ENCODE data around the gene SLC31A1. TPM values are rescaled to one million over a fixed set of nuclear protein-coding genes. Genes with fewer than 3 reads are reported as not detected.
"Not testable (repeated sequence)": the region's sequence is repeated elsewhere in the genome, so short reads cannot be mapped to it uniquely, and the experiment has no call there.

The SLC31A1 gene
- total RNA-seq, 4 donors from 2014 or later, result 17.1 to 46.3 (median 27.2) TPM

DNA sequence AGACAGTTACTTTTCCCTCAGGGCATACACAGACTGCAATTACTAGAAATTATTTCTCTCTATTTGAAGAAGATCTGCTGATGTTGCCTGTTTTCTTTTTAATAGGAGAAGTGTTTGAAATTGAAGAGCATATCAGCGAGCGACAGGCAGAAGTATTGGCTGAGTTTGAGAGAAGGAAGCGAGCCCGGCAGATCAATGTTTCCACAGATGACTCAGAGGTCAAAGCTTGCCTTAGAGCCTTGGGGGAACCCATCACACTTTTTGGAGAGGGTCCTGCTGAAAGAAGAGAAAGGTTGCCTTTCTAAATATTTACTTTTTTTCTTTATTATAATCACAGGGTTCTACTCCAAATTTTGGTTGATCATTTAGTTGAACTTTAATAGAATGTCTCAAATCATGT lies 57.5 kb downstream of the SLC31A1 start:
- 80% methylated on average over 4 of the region's 4 CpGs for WGBS
- Histone ChIP-seq H3K27ac (no peak overlapping the region), H3K36me3 (peaks cover 63% of the 10 kb centered on the region), H3K9me3 (no peaks in the 10 kb centered on the region), H3K4me3 (no peak overlapping the region), H3K27me3 (no peaks in the 10 kb centered on the region), H3K4me1 (peaks cover 24% of the 10 kb centered on the region)
- TF ChIP-seq POLR2AphosphoS5 (IDR thresholded peaks at IDR 0.05) (no peak), POLR2A (IDR thresholded peaks at IDR 0.05) (no peak)
- DNase-seq (ENCODE audit: low spot score in 2 of 2), result no peak

DNA sequence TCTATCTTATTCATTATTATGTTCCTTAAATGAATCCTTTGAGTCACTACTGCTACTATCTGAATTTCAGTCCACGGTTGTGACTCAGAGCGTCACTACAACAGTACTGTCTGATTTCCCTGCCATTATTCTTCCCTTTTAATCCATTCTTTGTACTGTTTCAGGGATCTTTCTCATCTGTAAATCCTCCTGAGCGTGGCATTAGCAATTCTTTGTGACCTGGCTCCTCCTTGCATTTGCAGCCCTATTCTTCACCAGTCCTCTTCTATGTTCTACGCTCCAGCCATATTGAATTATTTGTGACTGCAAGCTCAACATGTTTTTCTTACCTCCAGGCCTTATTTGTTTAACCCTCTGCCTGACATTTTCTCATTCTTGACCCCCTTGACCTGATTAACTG lies 60.0 kb downstream of the SLC31A1 start:
- WGBS, result 97% methylated on average over 4 of the region's 4 CpGs
- H3K36me3 ChIP-seq, result peaks cover 88% of the 10 kb centered on the region
- TF ChIP-seq POLR2AphosphoS5 (IDR thresholded peaks at IDR 0.05) (no peak), POLR2A (IDR thresholded peaks at IDR 0.05) (no peak), EP300 (IDR thresholded peaks at IDR 0.05) (no peak)
- TF ChIP-seq, protein P1, sequence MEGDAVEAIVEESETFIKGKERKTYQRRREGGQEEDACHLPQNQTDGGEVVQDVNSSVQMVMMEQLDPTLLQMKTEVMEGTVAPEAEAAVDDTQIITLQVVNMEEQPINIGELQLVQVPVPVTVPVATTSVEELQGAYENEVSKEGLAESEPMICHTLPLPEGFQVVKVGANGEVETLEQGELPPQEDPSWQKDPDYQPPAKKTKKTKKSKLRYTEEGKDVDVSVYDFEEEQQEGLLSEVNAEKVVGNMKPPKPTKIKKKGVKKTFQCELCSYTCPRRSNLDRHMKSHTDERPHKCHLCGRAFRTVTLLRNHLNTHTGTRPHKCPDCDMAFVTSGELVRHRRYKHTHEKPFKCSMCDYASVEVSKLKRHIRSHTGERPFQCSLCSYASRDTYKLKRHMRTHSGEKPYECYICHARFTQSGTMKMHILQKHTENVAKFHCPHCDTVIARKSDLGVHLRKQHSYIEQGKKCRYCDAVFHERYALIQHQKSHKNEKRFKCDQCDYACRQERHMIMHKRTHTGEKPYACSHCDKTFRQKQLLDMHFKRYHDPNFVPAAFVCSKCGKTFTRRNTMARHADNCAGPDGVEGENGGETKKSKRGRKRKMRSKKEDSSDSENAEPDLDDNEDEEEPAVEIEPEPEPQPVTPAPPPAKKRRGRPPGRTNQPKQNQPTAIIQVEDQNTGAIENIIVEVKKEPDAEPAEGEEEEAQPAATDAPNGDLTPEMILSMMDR (IDR thresholded peaks at IDR 0.05), result no peak

DNA sequence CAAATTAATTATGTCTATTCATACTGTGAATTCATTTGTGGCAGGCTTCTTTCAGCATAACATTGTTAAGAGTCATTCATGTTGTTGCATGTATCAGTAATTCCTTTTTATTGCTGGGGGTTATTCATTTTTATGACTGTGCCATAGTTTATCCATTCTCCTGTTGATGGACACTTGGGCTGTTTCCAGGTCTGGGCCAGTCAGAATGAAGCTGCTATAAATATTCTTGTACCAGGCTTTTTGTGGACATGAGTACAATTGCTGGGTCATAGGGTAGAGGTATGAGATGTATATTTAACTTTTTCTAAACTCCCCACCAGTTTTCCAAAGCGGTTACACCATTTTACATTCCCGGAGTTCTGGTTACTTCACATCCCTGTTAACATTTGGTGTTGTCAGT lies 67.7 kb downstream of the SLC31A1 start:
- no peak for DNase-seq (ENCODE audit: low spot score in 2 of 2)
- 94% methylated on average over 2 of the region's 2 CpGs for WGBS
- Histone ChIP-seq H3K4me1 (no peaks in the 10 kb centered on the region), H3K27ac (no peak overlapping the region), H3K27me3 (no peaks in the 10 kb centered on the region), H3K36me3 (peaks cover 96% of the 10 kb centered on the region), H3K9me3 (no peaks in the 10 kb centered on the region), H3K4me3 (no peak overlapping the region)
- TF ChIP-seq POLR2AphosphoS5 (IDR thresholded peaks at IDR 0.05) (no peak), POLR2A (IDR thresholded peaks at IDR 0.05) (no peak), EP300 (IDR thresholded peaks at IDR 0.05) (no peak)
- TF ChIP-seq, protein P1 (IDR thresholded peaks at IDR 0.05), result no peak

More for the DNA sequence above, 60.0 kb downstream of the SLC31A1 start:
- H3K27ac ChIP-seq, result no peak overlapping the region
- H3K4me1 ChIP-seq, result peaks cover 10% of the 10 kb centered on the region
- H3K4me3 ChIP-seq, result no peak overlapping the region
- H3K9me3 ChIP-seq, result no peaks in the 10 kb centered on the region
- DNase-seq (ENCODE audit: low spot score in 2 of 2), result no peak
- no peaks in the 10 kb centered on the region for H3K27me3 ChIP-seq

DNA sequence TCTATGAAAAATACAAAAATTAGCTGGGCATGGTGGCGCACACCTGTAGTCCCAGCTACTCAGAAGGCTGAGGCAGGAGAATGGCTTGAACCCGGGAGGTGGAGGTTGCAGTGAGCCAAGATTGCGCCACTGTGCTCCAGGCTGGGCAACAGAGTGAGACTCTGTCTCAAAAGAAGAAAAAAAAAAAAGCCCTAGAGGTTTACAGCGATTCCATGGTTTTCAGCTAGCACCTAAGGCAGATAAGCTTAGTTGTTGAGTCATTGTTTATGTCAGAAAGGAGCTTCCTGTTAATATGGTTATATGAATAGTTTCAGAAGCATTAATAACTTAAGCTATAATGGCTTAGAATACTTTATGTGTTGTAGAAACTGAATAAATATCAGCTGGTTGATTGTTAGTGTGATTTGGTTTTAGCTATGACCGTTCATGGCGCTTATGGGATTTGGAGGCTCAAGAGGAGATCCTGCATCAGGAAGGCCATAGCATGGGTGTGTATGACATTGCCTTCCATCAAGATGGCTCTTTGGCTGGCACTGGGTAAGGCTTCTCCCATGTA lies 68.8 kb downstream of the SLC31A1 start:
- H3K27me3 ChIP-seq, result no peaks in the 10 kb centered on the region
- WGBS, result 93% methylated on average over 6 of the region's 6 CpGs
- no peaks in the 10 kb centered on the region for H3K9me3 ChIP-seq
- no peaks in the 10 kb centered on the region for H3K4me1 ChIP-seq
- no peak for DNase-seq (ENCODE audit: low spot score in 2 of 2)
- TF ChIP-seq EP300 (IDR thresholded peaks at IDR 0.05), result no peak
- TF ChIP-seq POLR2AphosphoS5 (IDR thresholded peaks at IDR 0.05), result no peak
- TF ChIP-seq POLR2A (IDR thresholded peaks at IDR 0.05), result no peak
- TF ChIP-seq, protein P1 (IDR thresholded peaks at IDR 0.05), result no peak
- H3K27ac ChIP-seq, result no peak overlapping the region
- peaks cover 85% of the 10 kb centered on the region for H3K36me3 ChIP-seq
- H3K4me3 ChIP-seq, result no peak overlapping the region

DNA sequence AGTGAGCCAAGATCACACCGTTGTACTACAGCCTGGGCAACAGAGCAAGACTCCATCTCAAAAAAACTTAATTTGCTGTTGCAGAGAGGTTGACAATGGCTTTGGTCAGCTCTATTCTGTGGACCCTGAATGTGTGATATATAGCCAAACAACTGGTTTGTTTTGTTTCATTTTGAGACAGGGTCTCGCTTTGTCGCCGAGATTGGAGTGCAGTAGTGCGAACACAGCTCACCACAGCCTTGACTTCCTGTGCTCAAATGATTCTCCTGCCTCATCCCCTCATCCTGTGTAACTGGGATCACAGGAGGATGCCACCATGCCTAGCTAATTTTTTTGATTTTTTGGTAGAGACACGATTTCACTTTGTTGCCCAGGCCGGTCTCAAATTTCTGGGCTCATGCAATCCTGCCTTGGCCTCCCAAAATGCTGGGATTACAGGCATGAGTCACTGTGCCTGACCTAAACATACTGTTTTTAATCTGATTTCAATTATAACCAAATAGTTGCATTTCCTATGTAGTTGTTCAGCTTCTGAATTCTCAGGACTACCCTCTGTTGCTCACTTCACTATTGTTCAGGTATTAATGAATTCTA lies 72.0 kb downstream of the SLC31A1 start:
- Histone ChIP-seq H3K36me3 (peaks cover 53% of the 10 kb centered on the region), H3K4me3 (no peak overlapping the region), H3K27me3 (no peaks in the 10 kb centered on the region), H3K27ac (no peak overlapping the region), H3K4me1 (no peaks in the 10 kb centered on the region), H3K9me3 (no peaks in the 10 kb centered on the region)
- no peak for TF ChIP-seq POLR2AphosphoS5 (IDR thresholded peaks at IDR 0.05)
- TF ChIP-seq, protein P1 (IDR thresholded peaks at IDR 0.05), result no peak
- no peak for TF ChIP-seq EP300 (IDR thresholded peaks at IDR 0.05)
- no peak for TF ChIP-seq POLR2A (IDR thresholded peaks at IDR 0.05)
- WGBS, result 85% methylated on average over 7 of the region's 7 CpGs
- DNase-seq (ENCODE audit: low spot score in 2 of 2), result no peak

DNA sequence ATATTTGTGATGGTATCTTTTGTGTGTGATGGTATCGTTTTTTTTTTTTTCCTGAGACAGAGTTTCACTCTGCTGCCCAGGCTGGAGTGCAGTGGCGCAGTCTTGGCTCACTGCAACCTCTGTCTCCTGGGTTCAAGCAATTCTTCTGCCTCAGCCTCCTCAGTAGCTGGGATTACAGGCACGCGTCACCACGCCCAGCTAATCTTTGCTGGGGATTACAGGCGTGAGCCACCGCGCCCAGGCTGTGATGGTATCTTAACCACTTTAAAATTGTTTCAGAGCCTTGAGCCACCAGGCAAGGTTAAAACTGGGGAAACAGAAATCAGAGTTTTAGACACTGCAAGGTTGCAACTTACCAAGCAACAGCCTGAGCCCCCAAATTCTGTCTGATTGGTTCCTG lies 74.9 kb downstream of the SLC31A1 start:
- H3K4me1 ChIP-seq; H3K9me3 ChIP-seq; H3K27me3 ChIP-seq; DNase-seq (ENCODE audit: low spot score in 2 of 2); H3K4me3 ChIP-seq; H3K27ac ChIP-seq: not testable (repeated sequence)
- peaks cover 24% of the 10 kb centered on the region for H3K36me3 ChIP-seq
- 92% methylated on average over 8 of the region's 8 CpGs for WGBS
